HG02610 (cell line): ENCODE measurements around the gene FAM171A1.
A peak's percentile ranks its signal among the peaks of the same experiment; 100 is the strongest.
"Not testable (repeated sequence)": the region's sequence is repeated elsewhere in the genome, so short reads cannot be mapped to it uniquely, and the experiment has no call there.

Source experiments
- ATAC-seq: cut with Tn5 transposase; IDR thresholded peaks from one replicate; pipeline ENCODE4 v1.9.1; 2021; ENCODE audit warnings: mild to moderate bottlenecking, moderate library complexity; ENCODE audit not compliant: unreplicated experiment

The FAM171A1 gene

DNA sequence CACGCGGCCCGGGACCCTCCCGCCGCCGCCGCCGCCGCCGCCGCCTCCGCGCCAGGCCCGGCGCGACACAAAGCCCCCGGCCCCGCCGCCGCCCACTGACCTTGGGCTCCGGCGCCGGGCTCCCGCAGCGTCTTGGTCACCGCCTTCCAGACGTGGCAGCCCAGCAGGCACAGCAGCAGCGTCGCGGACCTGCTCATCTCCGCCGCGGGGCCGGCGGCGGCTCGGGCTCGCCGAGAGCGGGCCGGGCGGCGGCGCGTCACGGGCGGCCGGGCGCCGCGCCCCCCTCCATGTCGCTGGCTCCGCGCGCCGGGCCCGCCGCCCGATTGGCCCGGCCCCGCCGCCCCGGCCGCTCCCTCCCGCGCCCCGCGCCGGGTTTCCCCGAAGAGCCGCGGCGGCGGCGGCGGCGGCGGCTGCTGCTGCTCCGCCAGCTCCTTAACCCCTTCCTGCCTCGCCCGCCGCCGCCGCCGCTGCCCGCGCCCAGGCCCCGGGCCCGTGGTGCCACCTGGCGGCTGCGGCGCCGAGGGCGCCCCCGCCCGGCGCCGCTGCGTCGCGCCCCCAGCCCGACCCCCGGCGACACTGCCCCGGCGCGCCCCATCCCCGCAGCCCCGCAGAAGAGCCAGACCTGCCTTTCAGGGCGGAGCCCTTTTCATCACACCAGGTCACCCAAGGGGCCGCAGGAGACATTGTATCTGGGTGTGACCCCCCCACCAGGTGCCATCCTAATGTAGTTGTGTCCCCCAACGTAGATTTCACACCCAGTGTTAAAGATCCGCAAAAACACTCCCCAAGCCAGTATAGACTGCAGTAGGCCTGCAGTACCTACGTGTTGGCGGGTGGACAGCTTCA, at the start of gene FAM171A1:
Gene FAM171A1, minus strand, starts transcription at position 434 of the 846 bp plus-strand sequence. Its CDS starts 237 bp downstream, at position 197.
- ATAC-seq = peak; percentile 61

DNA sequence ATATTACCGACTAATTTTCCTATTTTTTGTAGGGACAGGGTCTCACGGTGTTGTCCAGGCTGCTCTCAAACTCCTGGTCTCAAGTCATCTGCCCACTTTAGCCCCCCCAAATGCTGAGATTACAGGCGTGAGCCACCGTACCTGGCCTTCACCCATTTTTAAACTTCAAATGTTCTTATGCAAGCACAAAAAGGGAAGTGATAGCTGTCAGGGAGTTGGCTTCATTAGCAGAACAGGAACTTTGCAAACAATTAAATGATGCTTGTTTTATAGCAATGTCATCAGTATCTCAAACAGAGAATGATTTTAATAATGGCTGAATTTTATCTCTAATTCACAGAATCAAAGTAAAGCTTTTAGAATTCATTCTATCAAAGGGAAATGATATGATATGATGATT, 49.8 kb upstream of the FAM171A1 start:
- ATAC-seq = no peak

GRCh38 chr10:15419279-15419874, 48.3 kb upstream of the FAM171A1 start:
- ATAC-seq = no peak

DNA sequence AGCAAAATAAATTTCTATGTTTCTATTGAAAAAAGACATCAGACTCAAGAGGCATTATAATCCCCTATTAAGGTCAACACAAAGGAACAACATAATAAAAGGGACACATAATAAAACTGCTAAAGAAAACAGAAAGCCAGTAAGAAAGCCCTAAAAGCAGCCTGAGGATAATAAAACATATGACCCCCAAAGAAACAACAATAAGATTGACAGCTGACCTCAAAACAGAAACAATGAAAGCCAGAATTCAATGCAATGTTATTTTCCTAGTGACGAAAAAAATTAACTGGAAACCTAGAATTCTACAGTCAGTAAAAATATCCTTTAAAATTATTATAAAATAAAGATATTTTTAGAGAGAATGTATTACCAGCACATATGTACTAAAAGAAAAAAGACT, 44.9 kb upstream of the FAM171A1 start:
- ATAC-seq = no peak

- ATAC-seq = no peak
Observed at GRCh38 chr10:15411010-15411409, 39.9 kb upstream of the FAM171A1 start.

DNA sequence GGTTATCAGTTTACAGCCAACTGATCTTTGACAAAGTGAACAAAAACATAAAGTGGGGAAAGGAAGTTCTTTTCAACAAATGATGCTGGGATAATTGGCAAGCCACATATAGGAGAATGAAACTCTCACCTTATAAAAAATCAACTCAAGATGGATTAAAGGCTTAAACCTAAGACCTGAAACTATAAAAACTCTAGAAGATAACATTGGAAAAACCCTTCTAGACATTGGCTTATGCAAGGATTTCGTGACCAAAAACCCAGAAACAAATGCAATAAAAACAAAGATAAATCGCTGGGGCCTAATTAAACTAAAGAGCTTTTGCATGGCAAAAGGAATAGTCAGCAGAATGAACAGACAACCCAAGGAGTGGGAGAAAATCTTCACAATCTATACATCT, 38.3 kb upstream of the FAM171A1 start:
- ATAC-seq = not testable (repeated sequence)

DNA sequence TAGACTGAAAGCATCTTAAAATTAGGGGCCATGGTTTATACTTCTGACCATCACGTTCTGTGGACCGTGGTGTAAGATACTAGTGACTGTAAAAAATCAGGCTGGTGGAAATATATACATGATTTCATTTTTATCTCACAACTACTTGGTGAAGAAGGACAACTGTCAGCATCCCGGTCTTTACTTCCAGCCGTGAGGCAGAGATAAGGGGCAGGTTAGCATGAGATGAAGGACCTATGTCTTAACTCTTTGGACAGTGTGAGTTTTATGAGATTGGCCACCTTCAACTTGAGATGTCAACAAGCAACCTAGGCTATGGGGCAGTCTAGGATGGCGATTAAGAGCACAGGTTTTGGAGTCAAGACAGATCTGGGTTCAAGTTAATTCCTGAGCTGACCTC, 37.5 kb upstream of the FAM171A1 start:
- ATAC-seq = no peak

- no peak for ATAC-seq
Observed at GRCh38 chr10:15405319-15405718, 34.2 kb upstream of the FAM171A1 start.

DNA sequence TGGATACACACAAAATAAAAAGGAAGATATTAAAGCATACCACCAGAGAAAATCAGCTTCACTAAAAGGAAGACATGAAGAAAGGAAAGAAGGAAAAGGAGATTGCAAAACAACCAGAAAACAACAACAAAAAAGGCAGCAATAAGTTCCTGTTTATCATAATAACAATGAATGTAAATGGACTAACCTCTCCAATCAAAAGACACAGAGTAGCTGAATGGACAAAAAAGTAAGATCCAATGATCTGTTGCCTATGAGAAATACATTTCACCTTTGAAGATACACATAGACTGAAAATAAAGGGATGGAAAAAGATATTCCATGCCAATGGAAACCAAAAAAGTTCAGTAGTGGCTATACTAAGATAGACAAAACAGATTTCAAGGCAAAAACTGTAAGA, 30.3 kb upstream of the FAM171A1 start:
- no peak for ATAC-seq

DNA sequence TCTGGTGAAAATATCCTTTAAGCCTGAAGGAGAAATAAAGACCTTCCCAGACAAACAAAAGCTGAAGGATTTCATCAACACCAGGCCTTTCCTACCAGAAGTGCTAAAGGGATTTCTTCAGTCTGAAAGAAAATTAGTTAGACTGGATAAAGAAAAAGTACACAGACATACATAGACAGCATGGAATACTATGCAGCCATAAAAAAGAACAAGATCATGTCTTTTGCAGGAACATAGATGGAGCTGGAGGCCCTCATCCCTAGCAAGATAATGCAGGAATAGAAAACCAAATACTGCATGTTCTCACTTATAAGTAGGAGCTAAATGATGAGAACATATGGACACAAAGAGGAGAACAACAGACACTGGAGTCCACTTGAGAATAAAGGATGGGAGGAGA, 29.4 kb upstream of the FAM171A1 start:
- ATAC-seq = not testable (repeated sequence)

DNA sequence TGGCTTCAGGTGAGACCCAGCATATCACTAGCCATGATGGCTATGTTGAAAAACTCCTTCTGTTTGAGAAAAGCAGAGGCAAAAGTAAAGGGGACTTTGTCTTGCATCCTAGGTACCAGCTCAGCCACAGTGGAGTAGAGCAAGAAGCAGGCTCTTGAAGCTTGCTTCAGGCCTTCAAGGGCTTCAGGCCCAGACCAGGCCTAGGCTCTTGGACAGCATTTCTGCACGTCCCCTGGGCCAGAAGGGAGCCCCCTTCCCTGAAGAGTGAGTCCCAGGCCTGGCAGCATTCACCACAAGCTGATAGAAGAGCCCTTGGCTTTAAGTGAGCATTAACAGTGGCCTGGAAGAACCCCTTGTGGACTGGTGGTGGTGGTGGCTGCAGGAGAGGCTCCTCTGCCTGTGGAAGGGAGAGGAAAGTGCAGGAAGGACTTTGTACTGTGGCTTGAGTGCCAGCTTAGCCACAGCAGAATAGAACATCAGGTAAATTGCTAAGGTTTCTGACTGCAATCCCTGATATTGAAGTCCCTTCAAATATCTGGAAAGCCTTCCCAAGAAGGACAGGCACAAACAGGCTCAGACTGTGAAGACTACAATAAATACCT, 28.1 kb upstream of the FAM171A1 start:
- no peak for ATAC-seq

GRCh38 chr10:15395935-15396334, 24.8 kb upstream of the FAM171A1 start:
- ATAC-seq = no peak

DNA sequence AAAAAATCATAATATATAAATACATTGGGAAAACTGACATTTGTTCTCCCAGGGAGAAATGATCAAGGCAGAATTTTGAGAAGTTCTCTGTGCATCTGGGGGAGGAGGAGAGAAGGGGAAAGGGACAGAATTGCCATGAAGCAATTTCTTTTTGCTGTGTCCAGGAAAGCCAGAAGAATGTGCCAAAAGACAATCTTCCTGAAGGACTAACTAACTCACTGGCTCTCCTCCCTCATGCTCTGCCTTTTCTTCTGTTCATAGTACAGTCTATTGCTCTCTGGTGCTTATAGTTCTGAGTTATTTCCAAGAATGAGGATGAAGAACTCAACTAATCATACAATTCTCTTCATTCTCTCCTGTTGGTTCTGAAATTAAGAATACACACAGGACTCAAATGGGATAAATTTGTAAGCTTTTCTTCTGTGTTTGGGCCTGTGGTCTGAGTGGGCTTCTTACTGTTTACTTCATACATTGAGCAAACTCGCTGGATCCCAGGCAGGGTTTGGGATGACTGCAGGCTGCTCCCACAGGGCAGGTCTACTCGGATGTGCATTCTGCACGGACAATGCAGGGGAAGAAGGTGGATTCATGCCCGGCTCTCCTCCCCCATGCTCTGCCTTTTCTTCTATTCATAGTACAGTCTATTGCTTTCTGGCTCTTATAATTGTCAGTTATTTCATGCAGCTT, 22.2 kb upstream of the FAM171A1 start:
- no peak for ATAC-seq

- ATAC-seq = no peak
Observed at GRCh38 chr10:15391491-15391890, 20.4 kb upstream of the FAM171A1 start.

DNA sequence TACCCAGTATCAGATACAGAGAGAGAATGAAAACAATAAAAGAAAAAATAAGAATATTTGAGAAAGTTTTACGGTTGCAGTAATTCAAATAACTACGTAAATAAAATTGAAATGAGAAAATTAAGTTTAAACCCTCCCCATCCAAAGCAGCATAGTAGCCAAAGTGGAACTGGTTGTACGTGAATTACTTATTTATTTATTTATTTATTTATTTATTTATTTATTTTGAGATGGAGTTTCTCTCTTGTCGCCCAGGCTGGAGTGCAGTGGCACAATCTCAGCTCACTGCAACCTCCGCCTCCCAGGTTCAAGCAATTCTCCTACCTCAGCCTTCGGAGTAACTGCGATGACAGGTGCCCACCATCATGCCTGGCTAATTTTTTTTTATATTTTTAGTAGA, 17.1 kb upstream of the FAM171A1 start:
- ATAC-seq = not testable (repeated sequence)

DNA sequence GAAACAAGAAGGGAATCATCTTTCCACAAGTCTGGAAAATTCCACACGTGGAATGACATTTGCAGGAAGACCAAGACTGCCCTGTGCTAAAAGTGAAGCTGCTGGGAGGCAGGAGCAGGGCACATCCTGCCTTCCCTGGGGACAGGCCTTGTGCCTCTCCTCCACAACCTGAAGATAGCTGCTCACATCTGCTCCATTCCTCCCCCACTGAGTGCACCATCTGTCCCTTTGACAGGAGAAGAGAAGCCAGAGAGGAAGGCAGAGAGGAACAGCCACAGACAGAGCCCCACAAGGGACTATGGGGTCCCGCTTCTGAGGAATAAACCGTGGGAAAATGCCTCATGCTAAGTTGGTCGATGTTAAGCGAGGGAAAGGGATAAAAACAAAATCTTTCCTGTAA, 15.9 kb upstream of the FAM171A1 start:
- ATAC-seq = no peak

- no peak for ATAC-seq
Observed at GRCh38 chr10:15385552-15386455, 14.7 kb upstream of the FAM171A1 start.

DNA sequence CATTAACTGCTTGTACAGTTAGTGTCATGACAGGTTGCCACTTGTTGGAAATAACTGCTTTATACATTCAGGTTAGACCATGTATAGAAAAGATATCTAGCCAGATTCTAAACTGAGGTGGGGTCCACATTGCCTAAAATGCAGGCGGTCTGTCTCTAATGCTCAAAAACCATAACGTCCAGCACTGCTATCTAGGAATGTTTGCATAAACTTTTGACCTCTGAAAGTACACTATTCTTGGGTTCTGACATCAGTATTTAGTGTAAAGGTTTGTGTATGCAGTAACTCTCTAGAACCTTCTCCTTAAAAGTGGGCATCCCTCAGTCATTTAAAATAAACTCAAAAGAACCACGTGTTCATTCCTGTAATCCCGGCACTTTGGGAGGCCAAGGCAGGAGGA, 10.3 kb upstream of the FAM171A1 start:
- ATAC-seq = no peak

DNA sequence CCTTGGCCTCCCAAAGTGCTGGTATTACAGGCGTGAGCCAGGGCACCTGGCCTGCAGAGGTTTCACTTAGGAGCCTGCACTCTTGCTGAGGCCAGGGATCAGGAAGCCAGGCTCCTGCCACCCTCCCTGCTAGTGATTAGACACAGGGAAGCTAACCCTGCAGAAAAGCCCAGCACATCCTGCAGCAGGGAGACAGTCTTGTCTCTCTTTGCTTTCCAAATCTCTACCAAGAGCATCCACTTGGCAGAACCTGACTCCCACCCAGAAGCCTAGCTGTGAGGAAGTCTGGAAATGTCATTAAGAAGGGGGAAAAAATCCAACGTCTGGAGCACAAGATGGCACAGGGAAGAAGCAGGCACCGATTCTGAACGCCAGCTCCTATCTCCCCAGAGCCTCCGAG, 8.0 kb upstream of the FAM171A1 start:
- no peak for ATAC-seq

- ATAC-seq = no peak
Observed at GRCh38 chr10:15378569-15378968, 7.5 kb upstream of the FAM171A1 start.
